Transverse colon (tissue), 3 donors: Measurements from ENCODE around the gene C11orf97.

Experiments
- POLR2A ChIP-seq: fragments of 450-650 bp; IDR thresholded peaks from one replicate; pipeline ENCODE4 v1.6.1; 2016; ENCODE audit warnings: antibody characterized with exemption, mild to moderate bottlenecking, moderate library complexity
- TF ChIP-seq, protein P1 (sequence below), 5 experiments: fragments of 200-600 bp in 3 of 5; fragments of 450-650 bp in 2 of 5; sonication (generic) in 3 of 5; IDR thresholded peaks; 1 replicate in 2 of 5; 2 replicates in 3 of 5; pipeline ENCODE4 v1.5.1; 2016 to 2017; ENCODE audit warnings: antibody characterized with exemption in 5 of 5, inconsistent platforms in 3 of 5, mild to moderate bottlenecking in 2 of 5, moderate library complexity in 1 of 5

DNA sequence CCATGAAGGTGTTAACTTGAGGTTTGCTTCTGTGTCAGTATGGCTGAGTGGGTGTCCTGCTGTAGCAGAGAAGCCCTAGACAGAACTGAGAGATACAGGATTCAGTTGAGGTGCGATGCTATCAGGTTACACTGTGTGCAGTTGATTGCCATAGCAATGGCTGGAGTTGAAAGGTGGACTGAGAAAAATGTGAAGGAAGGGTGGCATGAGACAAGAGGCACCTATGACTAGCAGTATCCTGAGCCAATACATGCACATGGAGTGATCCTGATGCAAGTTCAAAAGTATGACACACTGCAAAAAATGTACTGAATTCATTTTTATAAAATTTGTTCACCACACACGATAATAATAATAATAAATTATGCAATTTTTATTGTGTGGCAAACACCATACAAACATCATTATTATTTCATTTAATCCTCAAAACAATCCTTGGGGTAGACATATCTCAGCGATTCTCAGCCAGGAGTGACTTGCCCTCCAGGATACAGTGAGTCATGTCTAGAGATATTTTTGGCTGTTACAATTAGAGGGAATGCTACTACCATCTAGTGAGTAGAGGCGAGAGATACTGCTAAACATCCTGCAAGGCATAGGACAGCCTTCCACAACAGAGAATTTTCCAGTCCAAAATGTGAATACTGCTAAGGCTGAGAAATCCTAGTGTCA is 51.1 kb downstream of the C11orf97 start:
- TF ChIP-seq, protein P1, sequence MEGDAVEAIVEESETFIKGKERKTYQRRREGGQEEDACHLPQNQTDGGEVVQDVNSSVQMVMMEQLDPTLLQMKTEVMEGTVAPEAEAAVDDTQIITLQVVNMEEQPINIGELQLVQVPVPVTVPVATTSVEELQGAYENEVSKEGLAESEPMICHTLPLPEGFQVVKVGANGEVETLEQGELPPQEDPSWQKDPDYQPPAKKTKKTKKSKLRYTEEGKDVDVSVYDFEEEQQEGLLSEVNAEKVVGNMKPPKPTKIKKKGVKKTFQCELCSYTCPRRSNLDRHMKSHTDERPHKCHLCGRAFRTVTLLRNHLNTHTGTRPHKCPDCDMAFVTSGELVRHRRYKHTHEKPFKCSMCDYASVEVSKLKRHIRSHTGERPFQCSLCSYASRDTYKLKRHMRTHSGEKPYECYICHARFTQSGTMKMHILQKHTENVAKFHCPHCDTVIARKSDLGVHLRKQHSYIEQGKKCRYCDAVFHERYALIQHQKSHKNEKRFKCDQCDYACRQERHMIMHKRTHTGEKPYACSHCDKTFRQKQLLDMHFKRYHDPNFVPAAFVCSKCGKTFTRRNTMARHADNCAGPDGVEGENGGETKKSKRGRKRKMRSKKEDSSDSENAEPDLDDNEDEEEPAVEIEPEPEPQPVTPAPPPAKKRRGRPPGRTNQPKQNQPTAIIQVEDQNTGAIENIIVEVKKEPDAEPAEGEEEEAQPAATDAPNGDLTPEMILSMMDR (IDR thresholded peaks at IDR 0.05) = no peak
- no peak for TF ChIP-seq POLR2A
